WTC11 (cell line): ENCODE results near the gene CNPY3.

Source experiments
- CREM ChIP-seq: sonication (generic); formaldehyde crosslinking; IDR thresholded peaks from 2 replicates; pipeline ENCODE4 v1.8.1; 2022; ENCODE audit warnings: mild to moderate bottlenecking, missing genetic modification reagents, moderate library complexity
- FOXJ3 ChIP-seq: sonication (generic); formaldehyde crosslinking; IDR thresholded peaks from 2 replicates; pipeline ENCODE4 v1.9.0; 2021; ENCODE audit warnings: missing genetic modification reagents, mild to moderate bottlenecking, borderline replicate concordance
- JUN ChIP-seq: sonication (generic); formaldehyde crosslinking; IDR thresholded peaks from 2 replicates; pipeline ENCODE4 v1.8.0; 2023; ENCODE audit warnings: mild to moderate bottlenecking, missing genetic modification reagents
- MXD4 ChIP-seq: fragments of 250-450 bp; sonication (Bioruptor Pico); IDR thresholded peaks from 2 replicates; pipeline ENCODE4 v1.8.0; 2021; ENCODE audit warnings: mild to moderate bottlenecking, moderate library complexity, borderline replicate concordance
- RELA ChIP-seq: sonication (generic); formaldehyde crosslinking; IDR thresholded peaks from 2 replicates; pipeline ENCODE4 v1.8.1; 2022; ENCODE audit warnings: missing genetic modification reagents, mild to moderate bottlenecking, borderline replicate concordance
- ZNF121 ChIP-seq: sonication (generic); formaldehyde crosslinking; IDR thresholded peaks from 2 replicates; pipeline ENCODE4 v1.8.0; 2023; ENCODE audit warnings: missing genetic modification reagents
- ZNF138 ChIP-seq: sonication (generic); formaldehyde crosslinking; conservative IDR thresholded peaks from 2 replicates; pipeline ENCODE4 v1.8.1; 2022; ENCODE audit warnings: mild to moderate bottlenecking, moderate library complexity, missing genetic modification reagents
- ZNF423 ChIP-seq: fragments of 250-450 bp; sonication (Bioruptor Pico); IDR thresholded peaks from 2 replicates; pipeline ENCODE4 v2.1.2; 2022; ENCODE audit warnings: mild to moderate bottlenecking, moderate library complexity
- TF ChIP-seq, protein P1 (sequence below): fragments of 200-600 bp; IDR thresholded peaks from 2 replicates; pipeline ENCODE4 v1.8.0; 2022; ENCODE audit warnings: antibody characterized with exemption
- TF ChIP-seq, protein P2 (sequence below): sonication (generic); formaldehyde crosslinking; IDR thresholded peaks from 2 replicates; pipeline ENCODE4 v1.8.1; 2022; ENCODE audit warnings: mild to moderate bottlenecking, missing genetic modification reagents, moderate library complexity, borderline replicate concordance
- TF ChIP-seq, protein P3 (sequence below): sonication (generic); formaldehyde crosslinking; IDR thresholded peaks from 2 replicates; pipeline ENCODE4 v1.8.1; 2023; ENCODE audit warnings: mild to moderate bottlenecking, missing genetic modification reagents, borderline replicate concordance
- TF ChIP-seq, protein P4 (sequence below): sonication (generic); formaldehyde crosslinking; IDR thresholded peaks from 2 replicates; pipeline ENCODE4 v1.8.1; 2022; ENCODE audit warnings: low read depth, mild to moderate bottlenecking, moderate library complexity, missing genetic modification reagents, borderline replicate concordance

DNA sequence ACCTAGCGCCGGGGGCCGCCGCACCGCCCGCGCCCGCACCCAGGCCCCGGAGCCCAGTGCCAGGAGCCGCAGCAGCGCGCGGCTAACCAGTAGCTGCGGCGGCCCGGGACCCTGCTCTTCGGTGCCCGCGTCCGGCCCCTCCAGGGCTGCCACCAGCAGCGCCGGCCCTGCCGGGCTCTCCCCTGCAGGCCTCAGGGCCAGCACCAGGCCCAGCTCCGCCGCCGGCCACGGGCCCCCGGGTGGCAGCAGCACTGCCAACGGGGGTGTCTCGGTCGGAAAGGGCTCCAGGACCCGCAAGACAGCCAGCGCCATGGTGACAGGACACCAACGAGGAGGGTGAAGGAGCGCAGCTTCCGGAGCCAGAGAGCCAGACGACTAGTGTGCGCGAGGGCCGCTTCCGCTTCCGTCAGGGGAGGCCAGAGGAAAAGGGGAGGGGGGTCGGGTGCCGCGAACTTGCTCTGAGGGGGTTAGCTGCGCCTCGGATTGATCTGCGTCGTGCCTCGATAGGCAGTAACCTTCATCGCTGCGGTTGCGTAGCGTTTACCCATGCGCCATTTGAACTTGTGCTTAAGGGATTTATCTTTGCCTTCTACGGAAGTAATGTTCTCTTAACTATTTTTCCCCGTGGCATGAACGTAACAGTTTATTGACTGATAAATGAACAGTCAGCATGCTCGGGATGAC is 49.7 kb downstream of the CNPY3 start, which contains the start of gene PEX6:
- TF ChIP-seq CREM (0 out of 2 replicates have a peak, but pooled peaks have one; percentile 49), RELA (CRISPR knock-in tag) (no peak), FOXJ3 (no peak), ZNF138 (no peak), ZNF121 (CRISPR knock-in tag) (no peak), MXD4 (CRISPR knock-in tag) (no peak), ZNF423 (no peak), JUN (CRISPR knock-in tag) (0 out of 2 replicates have a peak, but pooled peaks have one; percentile 23)
- TF ChIP-seq, protein P1, sequence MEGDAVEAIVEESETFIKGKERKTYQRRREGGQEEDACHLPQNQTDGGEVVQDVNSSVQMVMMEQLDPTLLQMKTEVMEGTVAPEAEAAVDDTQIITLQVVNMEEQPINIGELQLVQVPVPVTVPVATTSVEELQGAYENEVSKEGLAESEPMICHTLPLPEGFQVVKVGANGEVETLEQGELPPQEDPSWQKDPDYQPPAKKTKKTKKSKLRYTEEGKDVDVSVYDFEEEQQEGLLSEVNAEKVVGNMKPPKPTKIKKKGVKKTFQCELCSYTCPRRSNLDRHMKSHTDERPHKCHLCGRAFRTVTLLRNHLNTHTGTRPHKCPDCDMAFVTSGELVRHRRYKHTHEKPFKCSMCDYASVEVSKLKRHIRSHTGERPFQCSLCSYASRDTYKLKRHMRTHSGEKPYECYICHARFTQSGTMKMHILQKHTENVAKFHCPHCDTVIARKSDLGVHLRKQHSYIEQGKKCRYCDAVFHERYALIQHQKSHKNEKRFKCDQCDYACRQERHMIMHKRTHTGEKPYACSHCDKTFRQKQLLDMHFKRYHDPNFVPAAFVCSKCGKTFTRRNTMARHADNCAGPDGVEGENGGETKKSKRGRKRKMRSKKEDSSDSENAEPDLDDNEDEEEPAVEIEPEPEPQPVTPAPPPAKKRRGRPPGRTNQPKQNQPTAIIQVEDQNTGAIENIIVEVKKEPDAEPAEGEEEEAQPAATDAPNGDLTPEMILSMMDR: no peak
- TF ChIP-seq, protein P2, sequence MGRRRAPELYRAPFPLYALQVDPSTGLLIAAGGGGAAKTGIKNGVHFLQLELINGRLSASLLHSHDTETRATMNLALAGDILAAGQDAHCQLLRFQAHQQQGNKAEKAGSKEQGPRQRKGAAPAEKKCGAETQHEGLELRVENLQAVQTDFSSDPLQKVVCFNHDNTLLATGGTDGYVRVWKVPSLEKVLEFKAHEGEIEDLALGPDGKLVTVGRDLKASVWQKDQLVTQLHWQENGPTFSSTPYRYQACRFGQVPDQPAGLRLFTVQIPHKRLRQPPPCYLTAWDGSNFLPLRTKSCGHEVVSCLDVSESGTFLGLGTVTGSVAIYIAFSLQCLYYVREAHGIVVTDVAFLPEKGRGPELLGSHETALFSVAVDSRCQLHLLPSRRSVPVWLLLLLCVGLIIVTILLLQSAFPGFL (CRISPR knock-in tag): no peak
- TF ChIP-seq, protein P3, sequence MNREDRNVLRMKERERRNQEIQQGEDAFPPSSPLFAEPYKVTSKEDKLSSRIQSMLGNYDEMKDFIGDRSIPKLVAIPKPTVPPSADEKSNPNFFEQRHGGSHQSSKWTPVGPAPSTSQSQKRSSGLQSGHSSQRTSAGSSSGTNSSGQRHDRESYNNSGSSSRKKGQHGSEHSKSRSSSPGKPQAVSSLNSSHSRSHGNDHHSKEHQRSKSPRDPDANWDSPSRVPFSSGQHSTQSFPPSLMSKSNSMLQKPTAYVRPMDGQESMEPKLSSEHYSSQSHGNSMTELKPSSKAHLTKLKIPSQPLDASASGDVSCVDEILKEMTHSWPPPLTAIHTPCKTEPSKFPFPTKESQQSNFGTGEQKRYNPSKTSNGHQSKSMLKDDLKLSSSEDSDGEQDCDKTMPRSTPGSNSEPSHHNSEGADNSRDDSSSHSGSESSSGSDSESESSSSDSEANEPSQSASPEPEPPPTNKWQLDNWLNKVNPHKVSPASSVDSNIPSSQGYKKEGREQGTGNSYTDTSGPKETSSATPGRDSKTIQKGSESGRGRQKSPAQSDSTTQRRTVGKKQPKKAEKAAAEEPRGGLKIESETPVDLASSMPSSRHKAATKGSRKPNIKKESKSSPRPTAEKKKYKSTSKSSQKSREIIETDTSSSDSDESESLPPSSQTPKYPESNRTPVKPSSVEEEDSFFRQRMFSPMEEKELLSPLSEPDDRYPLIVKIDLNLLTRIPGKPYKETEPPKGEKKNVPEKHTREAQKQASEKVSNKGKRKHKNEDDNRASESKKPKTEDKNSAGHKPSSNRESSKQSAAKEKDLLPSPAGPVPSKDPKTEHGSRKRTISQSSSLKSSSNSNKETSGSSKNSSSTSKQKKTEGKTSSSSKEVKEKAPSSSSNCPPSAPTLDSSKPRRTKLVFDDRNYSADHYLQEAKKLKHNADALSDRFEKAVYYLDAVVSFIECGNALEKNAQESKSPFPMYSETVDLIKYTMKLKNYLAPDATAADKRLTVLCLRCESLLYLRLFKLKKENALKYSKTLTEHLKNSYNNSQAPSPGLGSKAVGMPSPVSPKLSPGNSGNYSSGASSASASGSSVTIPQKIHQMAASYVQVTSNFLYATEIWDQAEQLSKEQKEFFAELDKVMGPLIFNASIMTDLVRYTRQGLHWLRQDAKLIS (CRISPR knock-in tag): no peak
- TF ChIP-seq, protein P4, sequence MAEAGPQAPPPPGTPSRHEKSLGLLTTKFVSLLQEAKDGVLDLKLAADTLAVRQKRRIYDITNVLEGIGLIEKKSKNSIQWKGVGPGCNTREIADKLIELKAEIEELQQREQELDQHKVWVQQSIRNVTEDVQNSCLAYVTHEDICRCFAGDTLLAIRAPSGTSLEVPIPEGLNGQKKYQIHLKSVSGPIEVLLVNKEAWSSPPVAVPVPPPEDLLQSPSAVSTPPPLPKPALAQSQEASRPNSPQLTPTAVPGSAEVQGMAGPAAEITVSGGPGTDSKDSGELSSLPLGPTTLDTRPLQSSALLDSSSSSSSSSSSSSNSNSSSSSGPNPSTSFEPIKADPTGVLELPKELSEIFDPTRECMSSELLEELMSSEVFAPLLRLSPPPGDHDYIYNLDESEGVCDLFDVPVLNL (CRISPR knock-in tag): no peak
